ENCODE results near the gene FBXW11.
A peak's percentile ranks its signal among the peaks of the same experiment; 100 is the strongest.
"Not testable (repeated sequence)": the region's sequence is repeated elsewhere in the genome, so short reads cannot be mapped to it uniquely, and the experiment has no call there.

The FBXW11 gene

DNA sequence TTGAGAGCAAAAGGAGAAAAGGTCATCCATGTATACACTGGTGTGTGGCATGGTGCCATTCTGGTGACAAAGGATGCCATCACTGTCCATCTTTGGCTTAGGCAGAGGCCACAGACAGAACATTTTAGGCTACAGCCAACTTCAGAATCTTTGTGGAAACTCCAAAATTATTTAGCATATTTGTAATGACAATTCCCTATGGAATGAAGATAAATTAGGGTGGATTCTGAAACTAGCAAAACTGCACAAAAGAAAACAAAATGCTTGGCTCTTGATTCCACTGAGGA, 92.5 kb downstream of the FBXW11 start:
- DNase-seq (ENCODE audit: low read depth in 2 of 2), result no peak

DNA sequence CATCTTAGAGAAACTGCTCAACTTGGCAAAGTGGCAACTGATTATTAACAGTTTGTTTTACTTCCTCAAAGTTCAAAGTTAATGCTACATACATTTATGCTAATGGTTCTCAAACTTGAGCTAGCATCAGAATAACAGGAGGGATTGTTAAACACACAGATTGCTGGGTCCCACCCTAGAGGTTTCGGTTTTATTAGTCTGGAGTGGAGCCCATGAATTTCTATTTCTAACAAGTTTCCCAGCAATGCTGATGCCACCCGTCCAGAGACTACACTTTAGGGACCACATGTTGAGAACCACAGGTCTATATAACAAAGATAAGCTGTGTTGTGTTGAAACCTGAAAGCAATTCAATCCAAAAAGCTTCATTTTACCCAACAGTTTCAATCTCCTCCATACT, 95.3 kb downstream of the FBXW11 start:
- no peak for DNase-seq (ENCODE audit: low read depth in 2 of 2)

DNA sequence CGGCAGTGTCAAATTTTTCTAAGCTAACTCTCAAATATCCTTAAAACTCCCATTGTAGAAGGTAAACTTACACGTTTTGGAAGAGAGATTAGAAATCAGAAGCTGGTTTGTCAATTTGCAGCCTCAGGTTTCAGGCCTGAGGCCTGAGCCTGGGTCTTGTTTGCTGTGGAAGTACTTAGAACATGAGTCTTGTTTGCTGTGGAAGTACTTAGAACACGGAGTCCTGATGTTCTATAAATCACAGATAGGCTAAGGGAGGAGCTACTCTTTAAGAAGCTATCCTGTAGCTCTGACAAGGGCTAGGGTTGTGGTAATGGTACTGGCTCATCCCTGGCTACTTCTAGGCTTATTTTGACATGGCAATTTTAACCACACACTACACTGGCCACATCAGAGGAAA, 97.8 kb downstream of the FBXW11 start:
- no peak for DNase-seq (ENCODE audit: low read depth in 2 of 2)

DNA sequence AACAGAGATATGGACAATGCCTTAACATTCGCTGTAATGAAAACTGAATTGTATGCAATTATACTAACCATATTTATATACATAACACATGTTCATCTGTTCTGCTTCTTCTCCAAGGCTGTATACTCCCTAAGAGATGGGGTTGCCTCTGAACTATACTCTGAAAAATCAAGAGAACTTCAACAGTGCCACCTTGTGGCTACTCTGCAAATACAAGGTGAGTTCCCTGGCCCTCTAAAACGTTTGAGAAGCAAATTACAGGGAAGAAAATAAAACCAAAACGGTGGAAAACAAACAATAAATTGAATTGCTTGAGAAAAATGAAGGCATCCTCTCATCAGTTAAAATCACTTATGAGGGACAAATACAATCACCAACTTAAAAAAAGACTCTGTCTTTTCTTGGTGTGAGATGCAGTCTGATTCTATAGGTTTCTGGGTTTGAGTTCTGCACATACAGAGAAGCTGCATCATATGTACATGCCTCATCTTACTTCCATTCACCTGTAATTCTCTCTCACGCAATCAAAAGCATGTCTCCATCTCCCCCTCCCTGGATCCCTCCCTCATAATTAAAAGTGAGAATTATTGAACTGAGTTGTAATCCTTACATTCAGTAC, 98.6 kb downstream of the FBXW11 start:
- no peak for DNase-seq (ENCODE audit: low read depth in 2 of 2)

DNA sequence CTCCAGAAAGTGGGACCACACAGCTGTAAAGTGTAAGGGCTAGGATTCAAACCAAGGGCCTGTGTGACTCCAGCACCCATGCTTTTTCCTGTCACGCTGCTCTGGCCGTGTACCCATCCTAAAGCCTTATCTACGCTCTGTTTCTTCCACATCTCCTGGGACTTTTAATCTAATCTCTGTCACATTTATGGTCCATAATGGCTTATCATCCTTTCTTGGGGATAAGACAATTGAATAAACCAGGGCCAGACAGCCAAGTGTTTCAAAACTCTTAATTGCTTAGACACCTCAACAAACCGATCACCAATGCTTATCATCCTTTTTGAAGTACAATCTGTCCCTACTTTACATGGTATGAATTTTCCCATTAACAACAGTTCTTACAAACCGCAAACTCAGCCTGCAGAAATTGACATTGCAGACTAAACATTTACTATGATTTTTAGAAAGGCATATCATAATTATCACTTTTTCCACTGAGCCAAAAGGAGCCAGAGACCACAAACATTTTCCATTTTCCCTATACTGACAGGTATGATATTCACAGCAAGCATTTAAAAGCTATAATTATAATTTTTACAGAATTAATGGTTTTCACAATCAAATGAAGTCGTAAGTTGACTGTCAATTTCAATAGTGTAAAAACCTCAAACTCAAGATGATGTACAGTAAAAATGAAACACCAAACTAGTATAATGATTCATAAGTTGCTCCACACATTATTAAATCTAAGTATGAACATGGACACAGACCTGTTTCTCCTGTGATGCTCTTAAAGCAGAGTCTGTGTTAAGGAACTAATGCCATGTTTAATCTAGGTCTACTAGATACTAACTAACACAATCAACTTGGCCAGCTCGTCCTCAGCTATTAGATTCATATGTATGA, 99.5 kb downstream of the FBXW11 start:
- no peak for DNase-seq (ENCODE audit: low read depth in 2 of 2)

DNA sequence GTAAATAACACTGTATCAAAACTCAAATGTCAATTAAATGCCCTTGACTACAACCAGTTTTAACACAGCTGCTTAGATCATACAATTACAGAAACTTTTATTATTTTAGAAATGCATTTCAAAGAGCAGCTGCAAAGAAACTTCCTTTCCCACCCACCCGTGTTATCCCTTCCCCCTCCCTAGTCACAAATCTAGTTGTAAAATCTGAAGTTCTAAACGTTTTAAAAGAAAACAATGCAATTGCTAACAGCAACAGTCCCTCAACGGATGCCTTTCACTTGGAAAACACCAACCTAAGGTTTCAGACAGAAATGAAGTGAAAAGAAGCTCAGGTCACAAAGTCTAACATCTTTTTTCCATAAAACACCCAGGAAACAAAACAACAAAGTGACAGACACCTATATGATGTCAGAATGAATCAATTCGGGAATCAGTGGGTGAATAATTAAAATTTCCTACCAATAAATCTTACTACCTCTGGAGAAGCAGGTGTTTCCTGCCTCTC, 100.3 kb downstream of the FBXW11 start:
- no peak for DNase-seq (ENCODE audit: low read depth in 2 of 2)

DNA sequence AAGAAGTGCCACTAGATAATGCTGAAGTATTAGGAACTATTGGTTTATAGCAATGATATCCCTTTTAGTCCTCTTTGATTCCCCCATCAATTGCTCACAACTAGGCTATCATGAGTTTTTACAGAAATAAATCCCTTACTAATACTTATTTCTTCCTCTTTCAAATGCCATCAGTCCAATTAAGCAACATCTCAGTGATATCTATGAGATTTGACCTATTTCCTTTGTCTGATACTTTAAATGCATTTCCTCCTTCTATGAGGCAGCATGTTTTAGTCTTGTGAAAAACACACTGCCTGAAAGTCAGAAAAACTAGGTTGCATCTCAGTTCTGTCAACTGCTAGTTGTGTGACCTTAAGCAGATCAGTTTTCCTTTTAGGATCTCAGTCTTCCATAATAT, 101.6 kb downstream of the FBXW11 start:
- DNase-seq (ENCODE audit: low read depth in 2 of 2), result no peak

DNA sequence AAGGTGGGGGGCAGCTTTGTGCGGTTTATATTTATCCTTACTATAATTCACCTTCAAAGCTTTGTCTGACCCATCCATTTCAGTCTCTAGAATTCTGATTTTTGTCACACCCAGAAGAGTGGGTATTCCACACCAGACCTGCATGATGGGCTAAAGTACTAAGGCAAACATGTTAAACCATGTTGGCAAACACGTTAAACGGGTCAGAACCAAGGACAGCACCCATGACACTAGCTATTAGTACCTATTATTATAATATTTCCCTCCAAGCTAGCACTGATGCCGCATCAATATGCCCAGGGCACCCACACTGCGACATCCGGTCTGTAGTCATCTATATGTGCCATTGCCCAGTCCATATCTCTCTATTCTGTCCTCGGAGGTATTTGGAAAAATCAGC, 104.7 kb downstream of the FBXW11 start:
- DNase-seq (ENCODE audit: low read depth in 2 of 2), result no peak

DNA sequence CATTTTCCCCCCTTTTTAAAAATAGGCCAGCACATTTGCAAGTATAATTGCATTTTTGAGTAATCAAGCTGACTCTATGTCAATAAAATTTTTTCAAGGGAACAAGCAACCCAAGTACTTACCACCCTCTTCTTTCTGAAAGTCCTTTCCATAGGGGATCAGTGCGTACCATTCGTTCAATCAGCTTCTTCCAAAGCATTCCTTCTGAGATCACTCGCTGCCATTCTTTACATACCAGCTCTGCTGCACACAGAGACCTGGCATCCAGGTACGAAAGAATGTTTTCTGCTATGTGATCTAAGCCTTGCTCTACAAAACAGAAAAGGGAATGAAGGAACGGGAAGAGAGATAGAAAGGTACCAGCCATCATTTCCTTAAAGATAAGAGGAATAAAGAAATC, 106.6 kb downstream of the FBXW11 start:
- DNase-seq (ENCODE audit: low read depth in 2 of 2), result no peak

DNA sequence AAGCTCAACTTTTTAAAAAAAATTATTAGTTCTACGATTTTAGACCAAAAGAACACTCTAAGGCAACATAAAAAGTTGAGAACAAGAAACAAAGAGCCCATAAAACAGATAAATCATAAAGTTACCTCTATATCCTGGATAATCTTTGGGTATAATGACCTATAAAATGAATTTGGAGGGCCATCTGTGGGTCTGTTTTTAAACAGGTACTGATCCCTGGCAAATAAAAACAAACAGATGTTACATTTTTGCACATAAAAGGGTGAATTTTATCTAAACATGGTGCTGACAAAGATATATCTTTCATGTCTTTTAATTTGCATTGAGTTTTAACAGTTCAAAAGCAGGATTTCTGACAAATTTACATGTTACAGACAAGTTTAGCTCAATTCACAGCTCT, 107.6 kb downstream of the FBXW11 start:
- DNase-seq (ENCODE audit: low read depth in 2 of 2), result no peak

DNA sequence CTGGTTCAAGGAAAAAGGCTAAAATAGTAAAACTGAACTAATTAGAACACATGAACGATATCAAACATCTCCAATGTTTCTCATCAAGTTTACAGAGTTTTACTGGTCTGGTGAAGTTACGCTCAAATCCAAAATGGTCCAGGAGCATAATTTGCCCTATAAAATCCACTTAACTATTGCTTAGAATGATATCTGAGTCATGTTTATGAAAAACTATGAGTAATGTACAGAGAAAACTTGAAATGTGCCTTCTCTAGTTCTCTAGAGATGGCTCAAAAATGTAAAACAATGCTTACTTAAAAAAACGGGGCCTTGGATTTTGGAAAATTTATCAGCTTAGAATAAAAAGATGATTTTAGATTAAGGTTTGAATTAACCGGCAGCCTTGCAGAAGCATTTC, 108.1 kb downstream of the FBXW11 start:
- no peak for DNase-seq (ENCODE audit: low read depth in 2 of 2)

DNA sequence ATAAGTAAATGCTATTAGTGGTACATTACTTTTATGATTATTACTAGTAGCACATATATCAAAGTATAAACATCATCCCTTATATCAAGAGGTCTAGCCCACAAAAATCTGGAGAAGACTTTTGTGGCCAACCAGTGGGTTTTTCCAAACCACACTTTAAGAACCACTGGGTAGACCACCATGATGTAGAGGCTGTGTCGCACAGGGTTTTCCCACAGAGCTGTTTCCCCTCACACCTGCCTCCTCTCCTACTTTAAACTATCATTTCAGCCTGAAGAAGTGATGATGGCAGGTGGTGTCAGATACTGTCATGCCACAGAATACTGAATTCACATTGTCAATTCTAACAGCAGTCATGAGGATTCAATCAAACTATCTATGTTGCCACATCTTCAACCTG, 109.2 kb downstream of the FBXW11 start:
- DNase-seq (ENCODE audit: low read depth in 2 of 2), result peak in 1 of 2 donors; percentile 35

DNA sequence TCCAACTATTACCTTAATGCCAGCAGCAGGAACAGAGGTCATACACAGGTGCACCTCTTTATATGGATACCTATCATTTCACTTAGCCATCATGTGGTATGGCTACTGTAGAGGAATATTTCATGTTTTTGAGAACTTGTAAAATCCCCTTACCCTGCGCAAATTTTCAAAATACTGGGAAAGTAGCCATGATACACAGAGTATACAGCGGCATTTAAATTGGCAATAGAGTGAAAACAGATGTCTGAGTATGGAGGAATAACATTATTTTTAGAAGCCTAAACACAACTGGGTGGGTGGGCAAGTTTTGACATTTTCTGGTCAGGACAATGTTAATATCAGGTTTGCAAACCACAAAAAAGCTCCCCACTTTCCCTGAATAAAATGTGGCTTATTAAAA, 111.4 kb downstream of the FBXW11 start:
- no peak for DNase-seq (ENCODE audit: low read depth in 2 of 2)

DNA sequence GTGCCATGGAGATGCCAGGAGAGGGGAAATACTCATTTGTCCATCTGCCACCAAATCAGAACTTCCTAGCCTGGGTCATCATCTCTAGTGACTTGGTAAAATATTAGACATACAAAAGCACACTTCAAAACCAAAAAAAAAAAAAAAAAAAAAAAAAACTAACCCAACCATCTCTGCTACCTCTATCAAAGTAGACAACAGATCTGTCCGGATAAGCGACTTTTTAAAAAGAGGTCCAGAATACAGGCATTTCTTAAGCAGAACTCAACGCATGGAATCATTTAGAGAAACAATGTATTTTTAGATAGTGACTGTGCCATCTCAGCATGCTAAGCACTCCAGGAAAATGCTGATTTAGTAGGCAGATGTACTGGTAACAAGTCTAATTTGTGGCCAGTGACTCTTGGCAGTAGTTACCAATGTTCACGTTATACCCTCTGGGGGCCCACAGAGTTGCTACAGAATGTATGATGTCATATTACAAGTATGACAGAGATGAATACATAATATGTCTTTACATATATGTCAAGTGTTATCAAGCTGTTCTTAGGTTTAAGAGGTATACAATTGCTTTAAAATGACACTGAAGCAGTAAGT, 113.0 kb downstream of the FBXW11 start:
- no peak for DNase-seq (ENCODE audit: low read depth in 2 of 2)

DNA sequence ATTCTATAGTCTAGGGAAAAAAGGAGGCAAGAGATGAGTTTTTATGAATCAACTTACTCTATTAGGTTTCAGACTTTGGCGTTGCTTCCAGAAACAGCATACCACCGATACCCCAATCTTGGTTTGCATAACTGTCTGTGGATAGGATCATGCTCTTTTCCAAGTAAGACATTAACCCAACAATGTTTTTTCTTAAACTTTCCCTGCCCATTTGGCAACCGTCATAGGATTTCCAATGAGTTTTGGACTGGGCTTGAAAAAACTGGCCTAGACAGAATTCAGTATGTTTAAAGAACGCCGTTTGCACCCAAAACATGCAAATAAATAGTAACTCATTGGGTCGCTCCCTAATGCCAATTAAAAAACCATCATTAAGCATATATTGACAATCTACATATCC, 114.8 kb downstream of the FBXW11 start:
- DNase-seq (ENCODE audit: low read depth in 2 of 2), result no peak

DNA sequence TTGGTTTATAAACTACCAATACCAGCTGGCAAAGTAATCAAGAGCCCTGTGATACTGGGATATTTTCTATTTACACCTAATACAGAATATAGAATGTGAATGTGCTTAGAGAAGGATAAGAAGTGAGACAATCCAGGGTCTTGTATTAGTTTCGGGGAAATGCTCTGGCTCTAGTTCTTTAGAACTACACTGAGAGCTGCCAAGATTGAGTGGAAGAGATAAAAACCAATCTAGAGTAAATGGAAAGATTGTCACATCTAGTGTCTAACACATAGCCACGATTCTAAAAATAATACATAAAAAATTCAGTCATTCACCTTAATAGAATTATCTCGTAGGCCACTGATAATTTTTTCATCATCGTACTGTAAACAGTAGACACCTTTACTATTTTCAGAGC, 115.3 kb downstream of the FBXW11 start:
- DNase-seq (ENCODE audit: low read depth in 2 of 2), result no peak

DNA sequence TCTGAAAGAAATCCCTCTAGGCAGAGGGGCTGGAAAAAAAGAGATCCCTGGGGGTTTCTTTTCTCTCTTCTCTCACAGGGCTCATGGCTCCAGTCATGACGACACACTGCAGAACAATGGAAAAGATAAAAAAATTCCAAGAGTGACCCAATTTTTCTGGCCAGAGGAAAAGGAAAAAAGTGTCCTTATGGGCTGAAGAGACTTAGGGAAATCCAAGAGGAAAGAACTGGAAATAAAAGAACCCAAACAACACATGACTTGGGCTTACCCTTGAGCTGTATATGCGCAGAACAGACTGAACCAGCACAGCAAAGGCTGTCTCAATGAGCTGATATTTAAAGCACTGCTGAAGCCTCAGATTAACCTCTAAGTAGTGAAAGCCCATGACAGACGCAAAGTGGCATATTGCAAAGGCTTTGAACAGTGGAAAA, 118.4 kb downstream of the FBXW11 start:
- DNase-seq (ENCODE audit: low read depth in 2 of 2), result no peak

DNA sequence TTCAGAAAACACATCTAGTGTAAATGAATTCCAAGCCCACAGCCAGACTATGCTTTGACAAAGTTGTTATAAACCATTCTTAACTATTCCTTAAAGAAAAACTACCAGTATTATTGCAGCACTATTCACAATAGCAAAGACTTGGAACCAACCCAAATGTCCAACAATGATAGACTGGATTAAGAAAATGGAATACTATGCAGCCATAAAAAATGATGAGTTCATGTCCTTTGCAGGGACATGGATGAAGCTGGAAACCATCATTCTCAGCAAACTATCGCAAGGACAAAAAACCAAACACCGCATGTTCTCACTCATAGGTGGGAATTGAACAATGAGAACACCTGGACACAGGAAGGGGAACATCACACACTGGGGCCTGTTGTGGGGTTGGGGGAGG, 120.4 kb downstream of the FBXW11 start:
- not testable (repeated sequence) for DNase-seq (ENCODE audit: low read depth in 2 of 2)

DNA sequence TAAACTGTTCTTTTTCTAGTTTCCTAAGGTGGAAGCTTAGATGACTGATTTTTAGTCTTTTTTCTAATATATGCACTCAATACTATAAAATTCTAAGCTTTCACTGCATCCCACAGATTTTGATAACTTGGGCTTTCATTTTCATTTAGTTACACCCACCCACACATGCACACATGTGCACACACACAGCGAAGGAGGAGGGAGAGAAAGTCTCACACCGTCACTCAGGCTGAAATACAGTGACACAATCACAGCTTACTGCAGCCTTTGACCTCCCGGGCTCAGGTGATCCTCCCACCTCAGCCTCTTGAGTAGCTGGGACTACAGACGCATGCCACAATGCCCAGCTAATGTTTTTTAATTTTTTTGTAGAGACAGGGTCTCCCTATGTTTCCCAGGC, 124.3 kb downstream of the FBXW11 start:
- no peak for DNase-seq (ENCODE audit: low read depth in 2 of 2)

DNA sequence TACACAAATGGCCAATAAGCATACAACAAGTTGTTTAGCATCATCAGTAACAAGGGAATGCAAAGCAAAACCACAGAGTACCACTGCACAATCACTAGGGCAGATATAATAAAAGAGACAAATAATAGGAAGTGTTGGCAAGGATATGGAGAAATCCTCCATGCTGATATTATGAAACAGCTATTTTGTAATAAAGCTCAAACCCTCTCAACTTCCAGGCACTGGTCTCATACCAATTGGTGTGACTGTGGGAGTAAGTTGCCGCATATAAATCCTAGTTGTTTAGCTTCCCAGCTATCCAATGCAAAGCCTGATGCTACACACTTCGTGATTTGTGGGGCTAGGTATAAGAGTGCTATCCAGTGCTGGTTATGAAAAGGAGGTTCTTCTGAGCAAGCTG, 132.2 kb downstream of the FBXW11 start:
- no peak for DNase-seq (ENCODE audit: low read depth in 2 of 2)

DNA sequence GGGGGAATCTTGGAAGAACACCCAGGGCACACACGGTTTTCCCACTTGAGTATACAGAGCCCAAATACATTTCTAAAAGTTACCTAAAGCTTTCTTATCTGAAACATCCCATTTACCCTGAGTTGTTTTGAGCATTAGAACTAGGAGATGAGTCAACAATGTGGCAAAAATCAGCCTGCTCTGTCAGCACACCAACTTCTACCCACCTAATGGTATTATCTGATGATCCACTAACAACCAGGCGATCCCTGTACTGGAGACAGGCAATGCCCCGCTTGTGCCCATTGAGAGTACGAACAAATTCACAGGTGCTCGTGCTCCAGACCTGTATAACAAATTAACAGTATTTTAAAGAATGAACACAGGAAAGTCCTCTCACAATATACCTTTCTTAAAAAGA, 133.8 kb downstream of the FBXW11 start:
- no peak for DNase-seq (ENCODE audit: low read depth in 2 of 2)

DNA sequence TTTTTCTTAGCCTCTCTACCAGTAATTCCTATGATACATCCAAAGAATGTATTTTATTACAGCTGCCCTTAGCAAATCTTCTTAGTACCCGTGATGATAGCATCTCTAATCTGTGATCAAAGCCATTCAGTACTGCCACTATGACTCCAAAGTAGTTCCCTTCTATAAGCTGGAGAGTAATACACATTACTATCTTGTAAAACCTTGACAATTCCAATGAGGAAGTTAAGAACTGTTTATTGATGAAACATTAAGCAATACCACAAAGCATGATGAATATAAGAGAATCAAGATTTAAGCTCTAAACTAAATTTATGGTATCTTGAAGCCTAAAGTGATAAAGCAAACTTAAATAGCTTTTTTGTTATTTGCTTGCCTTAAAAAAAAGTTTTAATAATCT, 134.7 kb downstream of the FBXW11 start:
- no peak for DNase-seq (ENCODE audit: low read depth in 2 of 2)

DNA sequence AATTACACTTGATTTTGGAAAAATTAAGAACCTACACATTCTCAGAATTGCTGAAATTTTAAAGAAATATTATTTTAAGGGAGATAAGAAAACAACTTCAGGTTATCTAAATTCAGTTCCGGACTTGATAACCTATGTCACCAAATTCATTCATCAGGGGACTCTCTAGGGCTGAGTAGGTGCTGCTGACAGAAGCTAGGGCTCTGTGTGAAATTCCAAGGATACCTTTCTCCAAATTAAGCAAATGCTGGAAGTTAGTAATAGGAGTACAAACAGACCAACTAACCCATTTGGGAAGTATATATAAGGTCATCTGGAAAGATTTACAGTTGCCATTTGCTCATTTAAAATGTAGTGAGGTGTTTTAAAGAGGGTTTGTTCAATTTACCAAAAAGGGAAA, 136.5 kb downstream of the FBXW11 start:
- no peak for DNase-seq (ENCODE audit: low read depth in 2 of 2)
